SK-N-MC (cell line): ENCODE measurements around the gene MS4A6A.

Experiments
- EZH2 ChIP-seq: fragments of 200-600 bp; sonication (generic); IDR thresholded peaks from one replicate; pipeline ENCODE4 v1.6.1; 2017; ENCODE audit warnings: antibody characterized with exemption
- POLR2AphosphoS5 ChIP-seq: IDR thresholded peaks from 2 replicates; pipeline ENCODE4 v1.6.1; 2012; ENCODE audit warnings: mild to moderate bottlenecking, low read depth, low read length, borderline replicate concordance

DNA sequence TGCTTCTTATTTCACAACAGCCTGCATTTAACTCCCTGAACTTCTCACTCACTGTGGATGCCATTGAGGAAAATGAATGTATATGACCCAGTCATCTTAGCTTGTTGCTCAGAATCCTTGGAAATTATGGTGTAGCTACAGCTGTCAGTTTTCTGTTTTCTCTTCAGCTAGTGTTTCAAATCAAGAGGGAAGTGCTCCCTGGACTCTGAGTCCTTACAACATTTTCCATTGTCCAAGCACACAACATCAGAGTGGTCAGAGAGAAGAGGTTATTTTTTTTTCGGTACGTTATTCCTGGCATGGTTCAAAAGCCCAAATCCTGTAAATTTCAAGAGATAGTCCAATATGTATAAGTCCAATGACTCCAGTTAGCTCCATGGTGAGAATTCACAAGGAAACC, 23.6 kb downstream of the MS4A6A start:
- no peak for TF ChIP-seq EZH2
- TF ChIP-seq POLR2AphosphoS5, result no peak
